22Rv1 (cell line): Measurements from ENCODE around the gene CABCOCO1.

ENCODE experiments used
- H3K27ac ChIP-seq: fragments of 450-650 bp; 2 replicates; pipeline ENCODE4 v1.5.1; 2017
- ZFX ChIP-seq: fragments of 450-650 bp; IDR thresholded peaks from 2 replicates; pipeline ENCODE4 v1.6.1; 2017; ENCODE audit warnings: antibody characterized with exemption, borderline replicate concordance
- TF ChIP-seq, protein P1 (sequence below): fragments of 450-650 bp; IDR thresholded peaks from 2 replicates; pipeline ENCODE4 v1.5.1; 2017; ENCODE audit warnings: mild to moderate bottlenecking

The CABCOCO1 gene

DNA sequence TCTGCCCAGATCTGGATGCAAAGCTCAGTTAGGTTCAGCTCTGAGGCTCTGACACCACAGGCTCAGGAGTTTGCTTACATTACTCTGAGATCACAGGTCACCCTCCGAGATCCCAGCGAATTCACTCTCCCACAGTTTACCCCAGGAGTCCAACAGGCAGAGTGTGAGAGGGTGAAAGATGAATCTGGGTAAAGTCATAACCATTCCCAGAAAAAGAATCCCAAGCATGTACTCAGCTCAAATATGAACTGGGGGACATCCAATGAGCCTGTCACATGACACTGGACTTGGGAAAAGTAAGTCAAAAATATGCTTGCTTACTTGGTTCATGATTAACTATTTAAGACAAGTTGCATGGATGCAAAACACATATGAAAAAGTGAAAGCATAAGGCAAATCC is 128.5 kb downstream of the CABCOCO1 start:
- H3K27ac ChIP-seq = no peak overlapping the region
- TF ChIP-seq, protein P1, sequence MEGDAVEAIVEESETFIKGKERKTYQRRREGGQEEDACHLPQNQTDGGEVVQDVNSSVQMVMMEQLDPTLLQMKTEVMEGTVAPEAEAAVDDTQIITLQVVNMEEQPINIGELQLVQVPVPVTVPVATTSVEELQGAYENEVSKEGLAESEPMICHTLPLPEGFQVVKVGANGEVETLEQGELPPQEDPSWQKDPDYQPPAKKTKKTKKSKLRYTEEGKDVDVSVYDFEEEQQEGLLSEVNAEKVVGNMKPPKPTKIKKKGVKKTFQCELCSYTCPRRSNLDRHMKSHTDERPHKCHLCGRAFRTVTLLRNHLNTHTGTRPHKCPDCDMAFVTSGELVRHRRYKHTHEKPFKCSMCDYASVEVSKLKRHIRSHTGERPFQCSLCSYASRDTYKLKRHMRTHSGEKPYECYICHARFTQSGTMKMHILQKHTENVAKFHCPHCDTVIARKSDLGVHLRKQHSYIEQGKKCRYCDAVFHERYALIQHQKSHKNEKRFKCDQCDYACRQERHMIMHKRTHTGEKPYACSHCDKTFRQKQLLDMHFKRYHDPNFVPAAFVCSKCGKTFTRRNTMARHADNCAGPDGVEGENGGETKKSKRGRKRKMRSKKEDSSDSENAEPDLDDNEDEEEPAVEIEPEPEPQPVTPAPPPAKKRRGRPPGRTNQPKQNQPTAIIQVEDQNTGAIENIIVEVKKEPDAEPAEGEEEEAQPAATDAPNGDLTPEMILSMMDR = no peak
- no peak for TF ChIP-seq ZFX

GRCh38 chr10:61792097-61792716 is 129.5 kb downstream of the CABCOCO1 start:
- no peak for TF ChIP-seq ZFX
- TF ChIP-seq, protein P1 = no peak

GRCh38 chr10:61792921-61793320 is 130.2 kb downstream of the CABCOCO1 start:
- no peak overlapping the region for H3K27ac ChIP-seq
- no peak for TF ChIP-seq ZFX
- TF ChIP-seq, protein P1 = no peak

More at GRCh38 chr10:61792097-61792716, 129.5 kb downstream of the CABCOCO1 start:
- H3K27ac ChIP-seq = no peak overlapping the region

GRCh38 chr10:61793760-61794703 is 131.3 kb downstream of the CABCOCO1 start:
- no peak overlapping the region for H3K27ac ChIP-seq
- TF ChIP-seq, protein P1 = no peak

DNA sequence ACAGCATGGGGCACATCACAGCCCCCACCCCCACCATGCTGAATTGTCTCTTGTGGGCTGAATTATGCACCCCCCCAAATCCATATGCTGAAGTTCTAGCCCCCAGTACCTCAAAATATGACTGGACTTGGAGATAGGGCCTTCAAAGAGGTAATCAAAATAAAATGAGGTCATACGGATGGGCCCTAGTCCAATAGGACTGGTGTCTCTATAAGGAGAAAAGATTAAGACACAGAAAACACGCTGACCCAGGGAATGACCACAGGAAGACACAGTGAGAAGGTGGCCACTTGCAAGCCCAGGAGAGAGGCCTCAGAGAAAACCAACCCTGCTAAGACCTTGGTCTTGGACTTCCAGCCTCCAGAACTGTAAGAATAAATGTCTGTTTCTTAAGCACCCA is 132.4 kb downstream of the CABCOCO1 start:
- TF ChIP-seq, protein P1 = no peak
- no peak for TF ChIP-seq ZFX
- H3K27ac ChIP-seq = no peak overlapping the region

GRCh38 chr10:61795551-61795950 is 132.8 kb downstream of the CABCOCO1 start:
- H3K27ac ChIP-seq = no peak overlapping the region
- TF ChIP-seq, protein P1 = peak; percentile 23
- TF ChIP-seq ZFX = no peak

- no peak for TF ChIP-seq ZFX
- TF ChIP-seq, protein P1 = no peak
- H3K27ac ChIP-seq = no peak overlapping the region
Observed at GRCh38 chr10:61796785-61797184, 134.1 kb downstream of the CABCOCO1 start.
